Uterus (tissue), 2 donors: ENCODE measurements around the gene COL6A3.

ENCODE experiments used
- POLR2A ChIP-seq, 2 donors: fragments of 450-650 bp; IDR thresholded peaks; one replicate each; pipeline ENCODE4 v1.6.1; 2016; ENCODE audit warnings: antibody characterized with exemption in 2 of 2, mild to moderate bottlenecking in 1 of 2, moderate library complexity in 1 of 2
- TF ChIP-seq, protein P1 (sequence below), 4 experiments: fragments of 200-600 bp in 2 of 4; fragments of 450-650 bp in 2 of 4; sonication (generic) in 2 of 4; IDR thresholded peaks; one replicate each; pipeline ENCODE4 v1.5.1; 2016 to 2019; ENCODE audit warnings: antibody characterized with exemption in 4 of 4, mild to moderate bottlenecking in 2 of 4, moderate library complexity in 1 of 4

DNA sequence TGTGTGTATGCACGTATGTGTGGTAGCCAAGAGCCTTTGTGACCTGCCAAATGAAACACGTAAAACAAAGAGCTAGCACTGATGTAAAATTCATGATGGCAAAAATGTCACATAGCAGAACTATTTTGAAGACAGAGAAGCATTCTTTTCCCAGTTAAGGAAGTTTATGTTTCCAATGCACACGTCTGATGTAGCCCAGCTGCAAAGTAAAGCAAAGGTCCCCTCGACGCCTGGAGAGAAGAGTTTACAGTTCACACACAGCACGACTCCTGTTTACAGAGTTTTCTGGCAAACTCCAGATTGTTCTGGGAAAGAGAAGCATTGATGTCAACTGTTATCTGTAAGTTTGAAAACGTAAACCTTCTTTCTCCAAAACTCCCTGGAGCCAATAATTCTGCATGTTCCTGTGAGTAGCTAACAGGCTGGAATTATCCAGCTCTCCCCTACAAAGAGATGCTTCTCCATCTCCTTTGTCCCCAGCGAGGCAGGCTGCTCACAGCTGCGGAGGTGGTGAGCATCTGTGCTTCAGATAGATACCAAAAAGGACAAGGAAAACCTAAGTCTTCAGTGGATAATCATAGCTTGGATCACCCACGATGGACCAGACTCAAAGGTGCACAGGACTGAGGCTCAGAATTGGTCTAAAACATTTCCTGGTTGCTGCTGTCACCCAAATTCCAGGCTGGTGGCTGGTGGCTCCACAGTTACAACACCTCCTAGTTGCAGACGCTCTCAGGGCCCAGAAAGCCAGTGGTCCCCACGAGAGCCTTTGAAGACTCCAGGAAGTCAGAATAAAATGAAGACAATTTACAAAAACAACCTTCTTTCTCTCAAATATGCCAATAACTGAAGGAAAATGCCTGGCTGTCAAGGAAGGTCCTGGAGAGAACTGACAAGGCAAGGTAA is 87.4 kb downstream of the COL6A3 start:
- TF ChIP-seq, protein P1, sequence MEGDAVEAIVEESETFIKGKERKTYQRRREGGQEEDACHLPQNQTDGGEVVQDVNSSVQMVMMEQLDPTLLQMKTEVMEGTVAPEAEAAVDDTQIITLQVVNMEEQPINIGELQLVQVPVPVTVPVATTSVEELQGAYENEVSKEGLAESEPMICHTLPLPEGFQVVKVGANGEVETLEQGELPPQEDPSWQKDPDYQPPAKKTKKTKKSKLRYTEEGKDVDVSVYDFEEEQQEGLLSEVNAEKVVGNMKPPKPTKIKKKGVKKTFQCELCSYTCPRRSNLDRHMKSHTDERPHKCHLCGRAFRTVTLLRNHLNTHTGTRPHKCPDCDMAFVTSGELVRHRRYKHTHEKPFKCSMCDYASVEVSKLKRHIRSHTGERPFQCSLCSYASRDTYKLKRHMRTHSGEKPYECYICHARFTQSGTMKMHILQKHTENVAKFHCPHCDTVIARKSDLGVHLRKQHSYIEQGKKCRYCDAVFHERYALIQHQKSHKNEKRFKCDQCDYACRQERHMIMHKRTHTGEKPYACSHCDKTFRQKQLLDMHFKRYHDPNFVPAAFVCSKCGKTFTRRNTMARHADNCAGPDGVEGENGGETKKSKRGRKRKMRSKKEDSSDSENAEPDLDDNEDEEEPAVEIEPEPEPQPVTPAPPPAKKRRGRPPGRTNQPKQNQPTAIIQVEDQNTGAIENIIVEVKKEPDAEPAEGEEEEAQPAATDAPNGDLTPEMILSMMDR (IDR thresholded peaks at IDR 0.05): no peak
- no peak for TF ChIP-seq POLR2A (IDR thresholded peaks at IDR 0.05)
